ENCODE measurements around the gene RAD9A. TPM values are rescaled to one million over a fixed set of nuclear protein-coding genes. Genes with fewer than 3 reads are reported as not detected.
"Not testable (repeated sequence)": the region's sequence is repeated elsewhere in the genome, so short reads cannot be mapped to it uniquely, and the experiment has no call there.

Gene RAD9A
- total RNA-seq, 1 experiment from 2014 or later: 26.9 TPM

DNA sequence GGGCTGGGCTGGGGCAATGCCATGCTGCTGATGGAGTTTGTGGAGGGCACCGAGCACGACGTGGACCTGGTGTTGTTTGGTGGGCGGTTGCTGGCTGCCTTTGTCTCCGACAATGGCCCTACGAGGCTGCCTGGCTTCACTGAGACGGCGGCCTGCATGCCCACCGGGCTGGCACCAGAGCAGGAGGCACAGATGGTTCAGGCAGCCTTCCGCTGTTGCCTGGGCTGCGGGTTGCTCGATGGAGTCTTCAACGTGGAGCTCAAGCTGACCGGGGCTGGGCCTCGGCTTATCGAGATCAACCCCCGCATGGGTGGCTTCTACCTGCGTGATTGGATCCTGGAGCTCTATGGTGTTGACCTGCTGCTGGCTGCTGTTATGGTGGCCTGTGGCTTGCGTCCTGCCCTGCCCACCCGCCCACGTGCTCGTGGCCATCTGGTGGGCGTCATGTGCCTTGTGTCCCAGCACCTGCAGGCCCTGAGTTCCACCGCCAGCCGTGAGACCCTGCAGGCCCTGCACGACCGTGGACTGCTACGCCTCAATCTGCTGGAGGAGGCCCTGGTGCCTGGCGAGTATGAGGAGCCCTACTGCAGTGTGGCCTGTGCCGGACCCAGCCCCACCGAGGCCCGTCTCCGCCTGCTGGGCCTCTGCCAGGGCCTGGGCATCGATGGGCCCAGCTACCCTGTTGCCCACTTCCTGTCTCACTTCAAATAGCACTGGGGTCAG, 32.3 kb downstream of the RAD9A start:
- H3K36me3 Mint-ChIP-seq (ENCODE audit: insufficient read depth, unreplicated experiment): peaks cover 41% of the 10 kb centered on the region
- BruUV-seq (replicated peaks): no TSS peak
- H3K4me1 Mint-ChIP-seq (ENCODE audit: low read depth, unreplicated experiment): peaks cover 19% of the 10 kb centered on the region
- intact Hi-C loops (cut with micrococcal nuclease; ENCODE audit: unreplicated experiment): loop anchor here (10.0 kb wide), 1 partner anchor 81 kb away; the partner anchor contains the start of genes CDK2AP2 and PITPNM1
- no peaks in the 10 kb centered on the region for H3K9me3 Mint-ChIP-seq (ENCODE audit: low read depth, unreplicated experiment)
- H3K4me3 Mint-ChIP-seq (ENCODE audit: low read depth, unreplicated experiment): no peak overlapping the region
- H3K27ac Mint-ChIP-seq (ENCODE audit: unreplicated experiment): no peak overlapping the region
- TF ChIP-seq, protein P1, sequence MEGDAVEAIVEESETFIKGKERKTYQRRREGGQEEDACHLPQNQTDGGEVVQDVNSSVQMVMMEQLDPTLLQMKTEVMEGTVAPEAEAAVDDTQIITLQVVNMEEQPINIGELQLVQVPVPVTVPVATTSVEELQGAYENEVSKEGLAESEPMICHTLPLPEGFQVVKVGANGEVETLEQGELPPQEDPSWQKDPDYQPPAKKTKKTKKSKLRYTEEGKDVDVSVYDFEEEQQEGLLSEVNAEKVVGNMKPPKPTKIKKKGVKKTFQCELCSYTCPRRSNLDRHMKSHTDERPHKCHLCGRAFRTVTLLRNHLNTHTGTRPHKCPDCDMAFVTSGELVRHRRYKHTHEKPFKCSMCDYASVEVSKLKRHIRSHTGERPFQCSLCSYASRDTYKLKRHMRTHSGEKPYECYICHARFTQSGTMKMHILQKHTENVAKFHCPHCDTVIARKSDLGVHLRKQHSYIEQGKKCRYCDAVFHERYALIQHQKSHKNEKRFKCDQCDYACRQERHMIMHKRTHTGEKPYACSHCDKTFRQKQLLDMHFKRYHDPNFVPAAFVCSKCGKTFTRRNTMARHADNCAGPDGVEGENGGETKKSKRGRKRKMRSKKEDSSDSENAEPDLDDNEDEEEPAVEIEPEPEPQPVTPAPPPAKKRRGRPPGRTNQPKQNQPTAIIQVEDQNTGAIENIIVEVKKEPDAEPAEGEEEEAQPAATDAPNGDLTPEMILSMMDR (IDR thresholded peaks at IDR 0.05; ENCODE audit: unreplicated experiment): no peak
- DNase-seq: no peak
- CTCF ChIA-PET: interaction anchor here (1.6 kb wide), 1 partner anchor 23 kb away, joined by 9 read pairs; the partner anchor contains the start of gene PPP1CA
- no peaks in the 10 kb centered on the region for H3K27me3 Mint-ChIP-seq (ENCODE audit: unreplicated experiment)

DNA sequence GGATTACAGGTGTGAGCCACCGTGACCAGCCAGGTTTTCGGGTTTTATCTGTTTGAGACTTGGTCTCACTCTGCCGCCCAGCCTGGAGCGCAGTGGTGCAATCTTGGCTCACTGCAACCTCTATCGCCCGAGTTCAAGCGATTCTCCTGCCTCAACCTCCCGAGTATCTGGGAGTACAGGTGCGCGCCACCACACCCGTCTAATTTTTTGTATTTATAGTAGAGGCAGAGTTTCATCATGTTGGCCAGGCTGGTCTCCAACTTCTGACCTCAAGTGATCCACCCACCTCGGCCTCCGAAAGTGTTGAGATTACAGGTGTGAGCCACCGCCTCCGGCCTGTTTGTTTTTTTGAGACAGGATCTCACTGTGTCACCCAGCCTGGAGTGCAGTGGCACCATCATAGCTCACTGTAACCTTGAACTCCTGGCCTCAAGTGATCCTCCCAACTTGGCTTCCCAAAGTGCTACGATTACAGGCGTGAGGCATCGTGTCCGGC, 35.6 kb downstream of the RAD9A start:
- H3K27me3 Mint-ChIP-seq (ENCODE audit: unreplicated experiment); DNase-seq; H3K27ac Mint-ChIP-seq (ENCODE audit: unreplicated experiment); H3K9me3 Mint-ChIP-seq (ENCODE audit: low read depth, unreplicated experiment); H3K4me1 Mint-ChIP-seq (ENCODE audit: low read depth, unreplicated experiment); CTCF ChIA-PET; BruUV-seq (replicated peaks): not testable (repeated sequence)
- intact Hi-C loops (cut with micrococcal nuclease; ENCODE audit: unreplicated experiment): loop anchor here (10.0 kb wide), 1 partner anchor 77 kb away; the partner anchor contains the start of genes CDK2AP2 and PITPNM1
- Mint-ChIP-seq H3K4me3 (ENCODE audit: low read depth, unreplicated experiment) (peak overlapping the region; percentile 93), H3K36me3 (ENCODE audit: insufficient read depth, unreplicated experiment) (peaks cover 42% of the 10 kb centered on the region)

GRCh38 chr11:67428052-67429001, 36.5 kb downstream of the RAD9A start, which contains the start of gene RPS6KB2:
RPS6KB2 (plus strand) TSS chr11:67428494; CDS start chr11:67428546, 52 bp downstream.
- BruUV-seq (replicated peaks): no TSS peak
- DNase-seq: peak; percentile 98
- Mint-ChIP-seq H3K4me3 (ENCODE audit: low read depth, unreplicated experiment) (peak within 1 kb of the TSS; percentile 93), H3K27ac (ENCODE audit: unreplicated experiment) (peak within 1 kb of the TSS; percentile 92), H3K36me3 (ENCODE audit: insufficient read depth, unreplicated experiment) (peaks cover 34% of the 10 kb centered on the region), H3K9me3 (ENCODE audit: low read depth, unreplicated experiment) (no peaks in the 10 kb centered on the region), H3K27me3 (ENCODE audit: unreplicated experiment) (no peaks in the 10 kb centered on the region), H3K4me1 (ENCODE audit: low read depth, unreplicated experiment) (peaks cover under 1% of the 10 kb centered on the region)
- intact Hi-C loops (cut with micrococcal nuclease; ENCODE audit: unreplicated experiment): loop anchor here (10.0 kb wide), 1 partner anchor 76 kb away; the partner anchor contains the start of genes CDK2AP2 and PITPNM1
- CTCF ChIA-PET: interaction anchor here (0.6 kb wide), 2 partner anchors 27 to 605 kb away, joined by 3 read pairs; partner anchors contain the start of gene PPP1CA
- TF ChIP-seq, protein P1 (IDR thresholded peaks at IDR 0.05; ENCODE audit: unreplicated experiment): no peak

GRCh38 chr11:67429038-67429668, 37.4 kb downstream of the RAD9A start:
- Mint-ChIP-seq H3K36me3 (ENCODE audit: insufficient read depth, unreplicated experiment) (peaks cover 36% of the 10 kb centered on the region), H3K27me3 (ENCODE audit: unreplicated experiment) (no peaks in the 10 kb centered on the region), H3K27ac (ENCODE audit: unreplicated experiment) (peak overlapping the region; percentile 92), H3K4me3 (ENCODE audit: low read depth, unreplicated experiment) (peak overlapping the region; percentile 93), H3K4me1 (ENCODE audit: low read depth, unreplicated experiment) (no peaks in the 10 kb centered on the region), H3K9me3 (ENCODE audit: low read depth, unreplicated experiment) (no peaks in the 10 kb centered on the region)
- no peak for DNase-seq
- intact Hi-C loops (cut with micrococcal nuclease; ENCODE audit: unreplicated experiment): loop anchor here (10.0 kb wide), 1 partner anchor 76 kb away; the partner anchor contains the start of genes CDK2AP2 and PITPNM1
- TF ChIP-seq, protein P1 (IDR thresholded peaks at IDR 0.05; ENCODE audit: unreplicated experiment): no peak
- BruUV-seq (replicated peaks): no TSS peak
- CTCF ChIA-PET: interaction anchor here (0.6 to 0.7 kb wide), 2 partner anchors 10 to 605 kb away, joined by 3 read pairs; no protein-coding TSS in a partner anchor
